ENCODE data around the gene PFDN4. TPM values are rescaled to one million over a fixed set of nuclear protein-coding genes. Genes with fewer than 3 reads are reported as not detected.

Gene PFDN4
- total RNA-seq, 4 donors from 2014 or later = 46.4 to 72.7 (median 54.2) TPM

- TF ChIP-seq, protein P1, sequence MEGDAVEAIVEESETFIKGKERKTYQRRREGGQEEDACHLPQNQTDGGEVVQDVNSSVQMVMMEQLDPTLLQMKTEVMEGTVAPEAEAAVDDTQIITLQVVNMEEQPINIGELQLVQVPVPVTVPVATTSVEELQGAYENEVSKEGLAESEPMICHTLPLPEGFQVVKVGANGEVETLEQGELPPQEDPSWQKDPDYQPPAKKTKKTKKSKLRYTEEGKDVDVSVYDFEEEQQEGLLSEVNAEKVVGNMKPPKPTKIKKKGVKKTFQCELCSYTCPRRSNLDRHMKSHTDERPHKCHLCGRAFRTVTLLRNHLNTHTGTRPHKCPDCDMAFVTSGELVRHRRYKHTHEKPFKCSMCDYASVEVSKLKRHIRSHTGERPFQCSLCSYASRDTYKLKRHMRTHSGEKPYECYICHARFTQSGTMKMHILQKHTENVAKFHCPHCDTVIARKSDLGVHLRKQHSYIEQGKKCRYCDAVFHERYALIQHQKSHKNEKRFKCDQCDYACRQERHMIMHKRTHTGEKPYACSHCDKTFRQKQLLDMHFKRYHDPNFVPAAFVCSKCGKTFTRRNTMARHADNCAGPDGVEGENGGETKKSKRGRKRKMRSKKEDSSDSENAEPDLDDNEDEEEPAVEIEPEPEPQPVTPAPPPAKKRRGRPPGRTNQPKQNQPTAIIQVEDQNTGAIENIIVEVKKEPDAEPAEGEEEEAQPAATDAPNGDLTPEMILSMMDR (IDR thresholded peaks at IDR 0.05) = no peak
- DNase-seq (ENCODE audit: low spot score) (no peak), ATAC-seq (ENCODE audit: low FRiP score) (no peak)
Measured at GRCh38 chr20:54162378-54163009, 45.4 kb upstream of the PFDN4 start.

- TF ChIP-seq, protein P1 (IDR thresholded peaks at IDR 0.05) = no peak
- no peak for ATAC-seq (ENCODE audit: low FRiP score)
- no peak for DNase-seq (ENCODE audit: low spot score)
Measured at GRCh38 chr20:54163402-54163801, 44.5 kb upstream of the PFDN4 start.

DNA sequence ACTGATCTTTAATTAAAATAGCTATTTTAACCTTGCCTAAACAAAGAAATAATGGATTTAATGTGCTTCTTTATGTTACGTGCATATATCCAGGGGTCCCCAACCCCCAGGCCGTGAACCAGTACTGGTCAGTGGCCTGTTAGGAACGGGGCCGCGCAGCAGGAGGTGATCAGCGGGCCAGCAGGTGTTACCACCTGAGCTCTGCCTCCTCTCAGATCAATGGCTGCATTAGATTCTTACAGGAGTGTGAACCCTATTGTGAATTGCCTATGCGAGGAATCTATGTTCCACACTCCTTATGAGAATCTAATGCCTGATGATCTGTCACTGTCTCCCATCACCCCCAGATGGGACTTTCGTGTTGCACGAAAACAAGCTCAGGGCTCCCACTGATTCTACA, 42.9 kb upstream of the PFDN4 start:
- ATAC-seq (ENCODE audit: low FRiP score) (no peak), DNase-seq (ENCODE audit: low spot score) (no peak)
- TF ChIP-seq, protein P1 (IDR thresholded peaks at IDR 0.05) = no peak

DNA sequence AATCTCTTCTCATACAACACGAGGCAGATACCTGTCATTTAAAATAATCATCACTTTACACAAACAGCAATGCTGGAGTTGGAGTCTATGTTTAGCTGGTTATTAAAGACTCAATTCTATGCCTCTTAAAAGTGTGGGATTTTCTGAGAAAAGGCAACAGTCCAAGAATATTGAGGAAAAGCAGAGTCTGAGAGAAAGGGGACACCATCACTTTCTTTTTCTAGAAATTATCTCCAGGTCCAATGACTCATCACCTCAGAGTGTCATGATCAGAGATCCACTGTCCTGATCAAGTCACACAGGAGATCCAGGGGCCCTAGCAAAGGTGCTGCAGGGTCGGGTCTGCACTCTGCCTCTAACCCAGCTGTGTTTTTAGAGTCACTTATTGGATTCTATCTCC, 42.1 kb upstream of the PFDN4 start:
- TF ChIP-seq, protein P1 (IDR thresholded peaks at IDR 0.05) = no peak
- ATAC-seq (ENCODE audit: low FRiP score) (no peak), DNase-seq (ENCODE audit: low spot score) (no peak)

- TF ChIP-seq, protein P1 (IDR thresholded peaks at IDR 0.05) = no peak
- no peak for DNase-seq (ENCODE audit: low spot score)
- ATAC-seq (ENCODE audit: low FRiP score) = no peak
Measured at GRCh38 chr20:54166987-54167662, 40.8 kb upstream of the PFDN4 start.

DNA sequence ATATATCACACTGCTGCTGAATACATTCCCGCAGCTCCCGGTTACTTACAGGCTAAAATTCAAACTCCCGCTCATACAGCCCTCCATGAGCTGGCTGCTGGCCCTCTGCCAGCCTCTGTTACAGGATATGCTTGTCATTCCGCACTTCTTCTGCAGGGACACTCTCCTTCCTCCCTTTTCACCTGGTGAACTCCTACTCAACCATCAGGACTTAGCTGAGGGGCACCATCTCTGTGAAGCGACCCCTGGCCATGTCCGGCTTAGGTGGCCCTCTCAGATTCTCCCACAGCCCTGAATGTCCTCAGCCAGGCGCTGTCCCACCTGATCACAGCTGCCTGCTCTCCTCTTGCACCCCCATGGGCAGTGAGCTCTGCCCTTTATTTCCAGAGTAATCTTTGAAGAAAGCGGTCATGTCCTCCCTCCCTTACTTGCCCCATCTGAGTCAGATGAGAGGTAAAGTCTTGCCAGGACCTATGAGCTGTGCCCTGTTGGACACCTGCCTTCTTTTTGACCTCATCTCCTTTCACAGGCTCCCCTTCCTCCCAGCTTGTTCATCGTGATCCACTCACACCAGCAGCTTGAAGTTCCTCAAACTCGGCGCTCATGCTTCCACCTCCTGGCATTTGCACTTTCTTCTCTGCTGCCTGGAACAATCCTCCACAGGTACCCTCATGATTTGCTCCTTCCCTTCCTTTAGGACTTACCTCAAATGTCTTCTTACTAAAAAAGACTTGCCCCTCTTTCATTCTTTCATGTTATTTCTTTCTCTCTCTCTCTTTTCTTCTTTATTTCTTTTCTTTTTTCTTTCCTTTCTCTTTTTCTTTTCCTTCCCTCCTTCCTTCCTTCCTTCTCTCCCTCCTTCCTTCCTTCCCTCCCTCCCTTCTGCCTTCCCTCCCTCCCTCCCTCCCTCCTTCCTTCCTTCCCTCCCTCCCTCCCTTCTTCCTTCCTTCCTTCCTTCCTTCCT, 39.7 kb upstream of the PFDN4 start:
- DNase-seq (ENCODE audit: low spot score) (no peak), ATAC-seq (ENCODE audit: low FRiP score) (no peak)
- TF ChIP-seq, protein P1 (IDR thresholded peaks at IDR 0.05) = no peak

Data from omental fat pad (tissue), 4 donors.